GM19463 (cell line): Measurements from ENCODE around the gene RNASEH2A.

Source experiments
- ATAC-seq: cut with Tn5 transposase; IDR thresholded peaks from one replicate; pipeline ENCODE4 v1.9.1; 2021; ENCODE audit warnings: mild to moderate bottlenecking, moderate library complexity; ENCODE audit not compliant: unreplicated experiment

RNASEH2A gene

DNA sequence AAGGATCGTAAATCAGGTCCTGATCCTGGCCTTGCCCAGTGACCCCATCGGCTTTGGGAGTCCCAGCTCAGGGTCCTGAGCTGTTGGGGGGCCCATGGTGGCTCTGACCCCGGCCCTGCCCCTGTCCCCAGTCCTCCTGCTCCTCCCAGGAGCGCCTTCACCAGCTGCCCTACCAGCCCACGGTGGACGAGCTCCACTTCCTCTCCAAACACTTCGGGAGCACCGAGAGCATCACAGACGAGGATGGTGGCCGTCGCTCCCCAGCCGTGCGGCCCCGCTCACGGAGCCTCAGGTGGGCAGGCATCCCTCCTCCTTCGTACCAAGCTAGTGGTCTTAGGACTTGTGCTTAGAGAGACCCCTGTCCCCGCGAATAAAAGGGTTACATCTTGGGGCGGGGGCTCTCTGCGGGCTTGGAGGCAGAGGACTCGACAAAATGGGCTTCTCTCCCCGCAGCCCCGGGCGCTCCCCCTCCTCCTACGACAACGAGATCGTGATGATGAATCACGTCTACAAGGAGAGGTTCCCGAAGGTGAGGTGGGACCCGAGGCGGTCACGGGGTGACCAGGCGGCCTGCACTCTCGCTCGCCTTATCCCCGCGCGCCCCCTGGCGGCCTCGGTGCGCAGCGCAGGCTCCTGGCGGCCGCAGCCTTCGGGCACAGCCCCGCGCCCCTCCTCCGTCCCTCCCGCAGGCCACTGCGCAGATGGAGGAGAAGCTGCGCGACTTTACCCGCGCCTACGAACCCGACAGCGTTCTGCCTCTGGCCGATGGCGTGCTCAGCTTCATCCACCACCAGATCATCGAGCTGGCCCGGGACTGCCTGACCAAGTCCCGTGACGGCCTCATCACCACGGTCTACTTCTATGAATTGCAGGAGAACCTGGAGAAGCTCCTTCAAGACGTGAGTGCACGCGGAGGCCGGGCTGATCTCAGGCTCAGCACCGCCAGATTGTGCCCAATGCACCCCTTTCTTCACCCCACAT, 41.1 kb downstream of the RNASEH2A start:
- no peak for ATAC-seq

DNA sequence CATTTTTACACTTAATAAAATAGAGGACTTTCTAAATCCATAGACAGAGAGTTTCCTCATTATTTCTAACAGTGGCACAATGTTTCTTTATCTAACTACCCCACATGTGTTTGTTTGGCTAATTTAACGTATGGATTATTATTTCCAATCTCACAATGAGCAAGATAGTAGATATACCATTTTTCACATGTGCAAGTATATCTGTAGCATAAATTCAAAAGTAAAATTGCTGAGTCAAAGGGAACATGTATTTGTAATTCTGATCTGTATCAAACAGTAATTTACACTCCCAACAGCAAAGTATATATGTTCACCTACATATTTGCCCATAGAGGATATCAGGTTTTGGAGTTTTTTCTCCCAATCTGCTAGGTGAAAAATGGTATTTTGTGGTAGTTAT, 50.3 kb downstream of the RNASEH2A start:
- ATAC-seq = no peak

DNA sequence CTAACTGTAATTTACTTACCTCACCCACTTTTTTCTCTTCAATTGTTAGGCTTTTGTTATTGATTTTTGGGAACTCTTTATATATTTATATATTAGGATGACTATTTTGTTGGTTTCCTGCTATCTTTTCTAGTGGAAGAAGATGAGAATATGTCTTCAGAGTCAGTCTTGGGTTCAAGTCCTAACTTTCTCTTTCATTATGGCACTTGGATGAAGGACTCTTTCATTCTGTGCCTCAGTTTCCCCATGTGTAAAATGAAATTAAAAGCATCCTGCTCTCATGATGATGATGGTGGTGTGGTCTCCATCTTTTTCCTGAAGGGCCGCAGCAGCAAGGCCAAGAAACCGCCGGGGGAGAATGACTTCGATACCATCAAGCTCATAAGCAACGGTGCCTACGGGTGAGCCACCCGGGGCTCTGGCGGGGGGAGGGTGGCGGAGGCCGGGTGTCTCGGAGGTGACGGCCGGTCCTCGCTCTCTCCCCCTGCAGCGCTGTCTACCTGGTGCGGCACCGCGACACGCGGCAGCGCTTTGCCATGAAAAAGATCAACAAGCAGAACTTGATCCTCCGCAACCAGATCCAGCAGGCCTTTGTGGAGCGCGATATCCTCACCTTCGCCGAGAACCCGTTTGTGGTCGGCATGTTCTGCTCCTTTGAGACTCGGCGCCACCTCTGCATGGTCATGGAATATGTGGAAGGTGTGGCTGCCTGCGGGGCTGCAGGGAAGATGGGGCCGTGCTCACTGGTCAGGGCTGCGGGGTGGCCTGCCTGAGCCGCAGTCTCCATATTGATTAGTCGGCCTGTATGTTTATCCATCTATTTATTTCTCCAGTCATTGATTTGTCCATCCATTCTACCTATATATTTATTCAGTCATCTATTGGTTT, 51.9 kb downstream of the RNASEH2A start:
- no peak for ATAC-seq

DNA sequence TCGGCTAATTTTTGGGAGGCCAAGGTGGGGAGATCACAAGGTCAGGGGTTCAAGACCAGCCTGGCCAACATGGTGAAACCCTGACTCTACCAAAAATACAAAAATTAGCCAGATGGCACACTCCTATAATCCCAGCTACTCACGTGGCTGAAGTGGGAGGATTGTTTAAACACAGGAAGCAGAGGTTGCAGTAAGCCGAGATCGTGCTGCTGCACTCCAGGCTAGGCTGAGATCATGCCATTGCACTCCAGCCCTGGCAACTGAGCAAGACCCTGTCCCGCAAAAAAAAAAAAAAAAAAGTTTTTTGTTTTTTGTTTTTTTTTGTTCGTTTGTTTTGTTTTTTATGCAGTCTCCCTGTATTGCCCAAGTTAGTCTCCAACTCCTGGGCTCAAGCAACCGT, 53.2 kb downstream of the RNASEH2A start:
- ATAC-seq = no peak
